Liver (tissue), 3 donors: ENCODE measurements around the gene IL4.

Source experiments
- EGR1 ChIP-seq, 2 donors: IDR thresholded peaks; 2 replicates each; pipeline ENCODE4 v1.6.1; 2016 to 2018; ENCODE audit warnings: antibody characterized with exemption in 2 of 2, low read depth in 2 of 2
- GABPA ChIP-seq, 2 donors: IDR thresholded peaks in 1 of 2; conservative IDR thresholded peaks in 1 of 2; 2 replicates each; pipeline ENCODE4 v1.6.1; 2016; ENCODE audit warnings: antibody characterized with exemption in 2 of 2, mild to moderate bottlenecking in 1 of 2, moderate library complexity in 1 of 2
- HNF4A ChIP-seq, 2 donors: conservative IDR thresholded peaks; 2 replicates each; pipeline ENCODE4 v1.6.1; 2016; ENCODE audit warnings: antibody characterized with exemption in 2 of 2, mild to moderate bottlenecking in 2 of 2
- JUND ChIP-seq, 2 donors: IDR thresholded peaks; 2 replicates each; pipeline ENCODE4 v1.6.1; 2016; ENCODE audit warnings: antibody characterized with exemption in 2 of 2
- RAD21 ChIP-seq, 2 donors: IDR thresholded peaks; 2 replicates each; pipeline ENCODE4 v1.6.1; 2016; ENCODE audit warnings: antibody characterized with exemption in 2 of 2, mild to moderate bottlenecking in 2 of 2
- RXRA ChIP-seq, 2 donors: IDR thresholded peaks; 2 replicates each; pipeline ENCODE4 v1.6.1; 2017 to 2018; ENCODE audit warnings: antibody characterized with exemption in 2 of 2, mild to moderate bottlenecking in 1 of 2
- SP1 ChIP-seq: IDR thresholded peaks from 2 replicates; pipeline ENCODE4 v1.6.1; 2018; ENCODE audit warnings: antibody characterized with exemption, mild to moderate bottlenecking
- TAF1 ChIP-seq: conservative IDR thresholded peaks from 2 replicates; pipeline ENCODE4 v1.6.1; 2016; ENCODE audit warnings: antibody characterized with exemption, mild to moderate bottlenecking
- YY1 ChIP-seq: IDR thresholded peaks from 2 replicates; pipeline ENCODE4 v1.6.1; 2016; ENCODE audit warnings: antibody characterized with exemption, mild to moderate bottlenecking
- TF ChIP-seq, protein P1 (sequence below): fragments of 150-350 bp; IDR thresholded peaks from 2 replicates; pipeline ENCODE4 v1.5.1; 2017; ENCODE audit warnings: improper control_type of control experiment, low read depth, low read length; ENCODE audit not compliant: missing input control
- TF ChIP-seq, protein P2 (sequence below): IDR thresholded peaks from 2 replicates; pipeline ENCODE4 v1.6.1; 2016; ENCODE audit warnings: antibody characterized with exemption
- TF ChIP-seq, protein P3 (sequence below): IDR thresholded peaks from 2 replicates; pipeline ENCODE4 v1.6.1; 2016; ENCODE audit warnings: antibody characterized with exemption
- TF ChIP-seq, protein P4 (sequence below): IDR thresholded peaks from 2 replicates; pipeline ENCODE4 v1.6.1; 2016; ENCODE audit warnings: antibody characterized with exemption, mild to moderate bottlenecking
- TF ChIP-seq, protein P5 (sequence below): IDR thresholded peaks from 2 replicates; pipeline ENCODE4 v1.6.1; 2016; ENCODE audit warnings: antibody characterized with exemption
- donor health status: healthy.
- donor health status: healthy.

DNA sequence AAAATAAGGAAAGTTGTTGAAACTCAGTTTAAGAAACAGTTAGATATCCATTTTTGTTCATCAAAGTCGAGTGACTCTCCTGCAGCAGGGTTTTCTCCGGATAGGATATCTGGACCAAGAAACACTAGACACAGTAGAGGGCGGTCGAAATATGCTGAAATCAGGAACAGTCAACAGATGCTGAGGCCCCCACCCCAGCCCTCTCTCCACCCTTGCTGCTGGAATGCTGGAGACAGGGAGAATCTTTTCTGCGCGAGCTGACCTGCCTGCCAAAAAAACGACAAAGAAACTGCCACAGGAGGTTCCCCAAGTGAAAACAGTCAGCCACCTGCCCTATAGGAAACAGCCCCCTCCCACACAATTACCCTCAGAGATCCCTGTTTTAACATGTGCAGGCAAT, 20.1 kb upstream of the IL4 start:
- TF ChIP-seq, protein P1, sequence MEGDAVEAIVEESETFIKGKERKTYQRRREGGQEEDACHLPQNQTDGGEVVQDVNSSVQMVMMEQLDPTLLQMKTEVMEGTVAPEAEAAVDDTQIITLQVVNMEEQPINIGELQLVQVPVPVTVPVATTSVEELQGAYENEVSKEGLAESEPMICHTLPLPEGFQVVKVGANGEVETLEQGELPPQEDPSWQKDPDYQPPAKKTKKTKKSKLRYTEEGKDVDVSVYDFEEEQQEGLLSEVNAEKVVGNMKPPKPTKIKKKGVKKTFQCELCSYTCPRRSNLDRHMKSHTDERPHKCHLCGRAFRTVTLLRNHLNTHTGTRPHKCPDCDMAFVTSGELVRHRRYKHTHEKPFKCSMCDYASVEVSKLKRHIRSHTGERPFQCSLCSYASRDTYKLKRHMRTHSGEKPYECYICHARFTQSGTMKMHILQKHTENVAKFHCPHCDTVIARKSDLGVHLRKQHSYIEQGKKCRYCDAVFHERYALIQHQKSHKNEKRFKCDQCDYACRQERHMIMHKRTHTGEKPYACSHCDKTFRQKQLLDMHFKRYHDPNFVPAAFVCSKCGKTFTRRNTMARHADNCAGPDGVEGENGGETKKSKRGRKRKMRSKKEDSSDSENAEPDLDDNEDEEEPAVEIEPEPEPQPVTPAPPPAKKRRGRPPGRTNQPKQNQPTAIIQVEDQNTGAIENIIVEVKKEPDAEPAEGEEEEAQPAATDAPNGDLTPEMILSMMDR: no peak
- TF ChIP-seq, protein P2, sequence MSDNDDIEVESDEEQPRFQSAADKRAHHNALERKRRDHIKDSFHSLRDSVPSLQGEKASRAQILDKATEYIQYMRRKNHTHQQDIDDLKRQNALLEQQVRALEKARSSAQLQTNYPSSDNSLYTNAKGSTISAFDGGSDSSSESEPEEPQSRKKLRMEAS: no peak
- TF ChIP-seq GABPA (IDR thresholded peaks at IDR 0.05 in 1 of 2, conservative IDR thresholded peaks at IDR 0.05 in 1 of 2) (no peak), RAD21 (IDR thresholded peaks at IDR 0.05) (no peak), TAF1 (no peak), YY1 (no peak), RXRA (IDR thresholded peaks at IDR 0.05) (no peak), JUND (IDR thresholded peaks at IDR 0.05) (no peak), EGR1 (IDR thresholded peaks at IDR 0.05; ENCODE audit: low read depth in 2 of 2) (no peak), HNF4A (conservative IDR thresholded peaks at IDR 0.05) (no peak), SP1 (no peak)
- TF ChIP-seq, protein P3, sequence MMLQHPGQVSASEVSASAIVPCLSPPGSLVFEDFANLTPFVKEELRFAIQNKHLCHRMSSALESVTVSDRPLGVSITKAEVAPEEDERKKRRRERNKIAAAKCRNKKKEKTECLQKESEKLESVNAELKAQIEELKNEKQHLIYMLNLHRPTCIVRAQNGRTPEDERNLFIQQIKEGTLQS: no peak
- TF ChIP-seq, protein P4, sequence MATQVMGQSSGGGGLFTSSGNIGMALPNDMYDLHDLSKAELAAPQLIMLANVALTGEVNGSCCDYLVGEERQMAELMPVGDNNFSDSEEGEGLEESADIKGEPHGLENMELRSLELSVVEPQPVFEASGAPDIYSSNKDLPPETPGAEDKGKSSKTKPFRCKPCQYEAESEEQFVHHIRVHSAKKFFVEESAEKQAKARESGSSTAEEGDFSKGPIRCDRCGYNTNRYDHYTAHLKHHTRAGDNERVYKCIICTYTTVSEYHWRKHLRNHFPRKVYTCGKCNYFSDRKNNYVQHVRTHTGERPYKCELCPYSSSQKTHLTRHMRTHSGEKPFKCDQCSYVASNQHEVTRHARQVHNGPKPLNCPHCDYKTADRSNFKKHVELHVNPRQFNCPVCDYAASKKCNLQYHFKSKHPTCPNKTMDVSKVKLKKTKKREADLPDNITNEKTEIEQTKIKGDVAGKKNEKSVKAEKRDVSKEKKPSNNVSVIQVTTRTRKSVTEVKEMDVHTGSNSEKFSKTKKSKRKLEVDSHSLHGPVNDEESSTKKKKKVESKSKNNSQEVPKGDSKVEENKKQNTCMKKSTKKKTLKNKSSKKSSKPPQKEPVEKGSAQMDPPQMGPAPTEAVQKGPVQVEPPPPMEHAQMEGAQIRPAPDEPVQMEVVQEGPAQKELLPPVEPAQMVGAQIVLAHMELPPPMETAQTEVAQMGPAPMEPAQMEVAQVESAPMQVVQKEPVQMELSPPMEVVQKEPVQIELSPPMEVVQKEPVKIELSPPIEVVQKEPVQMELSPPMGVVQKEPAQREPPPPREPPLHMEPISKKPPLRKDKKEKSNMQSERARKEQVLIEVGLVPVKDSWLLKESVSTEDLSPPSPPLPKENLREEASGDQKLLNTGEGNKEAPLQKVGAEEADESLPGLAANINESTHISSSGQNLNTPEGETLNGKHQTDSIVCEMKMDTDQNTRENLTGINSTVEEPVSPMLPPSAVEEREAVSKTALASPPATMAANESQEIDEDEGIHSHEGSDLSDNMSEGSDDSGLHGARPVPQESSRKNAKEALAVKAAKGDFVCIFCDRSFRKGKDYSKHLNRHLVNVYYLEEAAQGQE: no peak
- TF ChIP-seq, protein P5, sequence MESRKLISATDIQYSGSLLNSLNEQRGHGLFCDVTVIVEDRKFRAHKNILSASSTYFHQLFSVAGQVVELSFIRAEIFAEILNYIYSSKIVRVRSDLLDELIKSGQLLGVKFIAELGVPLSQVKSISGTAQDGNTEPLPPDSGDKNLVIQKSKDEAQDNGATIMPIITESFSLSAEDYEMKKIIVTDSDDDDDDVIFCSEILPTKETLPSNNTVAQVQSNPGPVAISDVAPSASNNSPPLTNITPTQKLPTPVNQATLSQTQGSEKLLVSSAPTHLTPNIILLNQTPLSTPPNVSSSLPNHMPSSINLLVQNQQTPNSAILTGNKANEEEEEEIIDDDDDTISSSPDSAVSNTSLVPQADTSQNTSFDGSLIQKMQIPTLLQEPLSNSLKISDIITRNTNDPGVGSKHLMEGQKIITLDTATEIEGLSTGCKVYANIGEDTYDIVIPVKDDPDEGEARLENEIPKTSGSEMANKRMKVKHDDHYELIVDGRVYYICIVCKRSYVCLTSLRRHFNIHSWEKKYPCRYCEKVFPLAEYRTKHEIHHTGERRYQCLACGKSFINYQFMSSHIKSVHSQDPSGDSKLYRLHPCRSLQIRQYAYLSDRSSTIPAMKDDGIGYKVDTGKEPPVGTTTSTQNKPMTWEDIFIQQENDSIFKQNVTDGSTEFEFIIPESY: no peak
